Activated CD4-positive, alpha-beta memory T cell treated with anti-CD3 and anti-CD28 coated beads for 36 hours (primary cell): ENCODE measurements around the gene RNF14. TPM values are rescaled to one million over a fixed set of nuclear protein-coding genes. Genes with fewer than 3 reads are reported as not detected.
"Not testable (repeated sequence)": the region's sequence is repeated elsewhere in the genome, so short reads cannot be mapped to it uniquely, and the experiment has no call there.

ENCODE experiments used
- CTCF ChIA-PET: fragments of 350-600 bp; sonication (Branson Sonifier 250); formaldehyde crosslinking; loops from one replicate; lab custom pipeline; 2021; ENCODE audit warnings: antibody characterized with exemption, inconsistent platforms; lab: Charles Lee
- POLR2A ChIA-PET: fragments of 350-600 bp; sonication (Branson Sonifier 250); formaldehyde crosslinking; loops from one replicate; lab custom pipeline; 2021; ENCODE audit warnings: antibody characterized with exemption; lab: Charles Lee
- DNase-seq: peaks from one replicate; pipeline ENCODE4 v3.0.0-alpha.2; 2020
- H3K27ac Mint-ChIP-seq: one replicate; pipeline ENCODE4 v1.8.0; 2021; ENCODE audit warnings: mixed read lengths
- H3K27me3 Mint-ChIP-seq: one replicate; pipeline ENCODE4 v1.8.0; 2021; ENCODE audit warnings: mixed read lengths
- H3K36me3 Mint-ChIP-seq: one replicate; pipeline ENCODE4 v1.8.0; 2021; ENCODE audit warnings: mixed read lengths
- H3K4me1 Mint-ChIP-seq: one replicate; pipeline ENCODE4 v1.8.0; 2021; ENCODE audit warnings: low read depth, mixed read lengths
- H3K4me3 Mint-ChIP-seq: one replicate; pipeline ENCODE4 v1.8.0; 2021; ENCODE audit warnings: mild to moderate bottlenecking, mixed read lengths
- H3K9me3 Mint-ChIP-seq: one replicate; pipeline ENCODE4 v1.8.0; 2021; ENCODE audit warnings: mixed read lengths
- intact Hi-C: fragments of 100-400 bp; cut with micrococcal nuclease; formaldehyde crosslinking; loops from one replicate; pipeline ENCODE4 v1.15.1; 2023
- total RNA-seq, 2 experiments: library from RNA; stranded (reverse); gene quantifications; one replicate each; pipeline ENCODE4 v1.2.3, GENCODE V29; 2021

Gene RNF14
- total RNA-seq: 10 to 100 TPM; 34.6 to 39.5 TPM

GRCh38 chr5:141968914-141969608 is at the start of gene RNF14:
TSS of gene RNF14 (plus strand) at chr5:141969105. CDS start at chr5:141973589, 4,484 bp downstream.
- peak within 1 kb of the TSS; percentile 97 for H3K4me3 Mint-ChIP-seq
- POLR2A ChIA-PET: interaction anchor here (0.8 to 2.7 kb wide), 19 partner anchors 9 to 332 kb away, joined by 3 to 36 read pairs (median 4); partner anchors contain the start of genes DELE1, GNPDA1, HDAC3 and PCDH12
- intact Hi-C loops: loop anchor here (1.0 to 10.0 kb wide), 5 partner anchors 46 to 644 kb away; partner anchors contain the start of genes DELE1 and TAF7
- H3K36me3 Mint-ChIP-seq: peaks cover 17% of the 10 kb centered on the region
- no peaks in the 10 kb centered on the region for H3K9me3 Mint-ChIP-seq
- H3K27me3 Mint-ChIP-seq: no peaks in the 10 kb centered on the region
- H3K27ac Mint-ChIP-seq: peak within 1 kb of the TSS; percentile 96
- CTCF ChIA-PET: interaction anchor here (0.7 to 5.5 kb wide), 30 partner anchors 8 to 349 kb away, joined by 3 to 113 read pairs (median 5); partner anchors contain the start of genes DELE1, FCHSD1, GNPDA1 and PCDH12
- peak; percentile 97 for DNase-seq
- H3K4me1 Mint-ChIP-seq: peaks cover 28% of the 10 kb centered on the region

GRCh38 chr5:141919218-141920119 is 49.4 kb upstream of the RNF14 start:
- Mint-ChIP-seq H3K27ac (no peak overlapping the region), H3K4me1 (peaks cover 9% of the 10 kb centered on the region), H3K27me3 (peaks cover 10% of the 10 kb centered on the region), H3K36me3 (peaks cover 3% of the 10 kb centered on the region), H3K9me3 (no peaks in the 10 kb centered on the region), H3K4me3 (no peak overlapping the region)
- no peak for DNase-seq
- intact Hi-C loops: no loop called here
- ChIA-PET POLR2A (no interaction called here), CTCF (interaction anchor here (2.2 to 2.4 kb wide), 2 partner anchors 40 to 41 kb away, joined by 9 to 13 read pairs; partner anchors contain the start of gene PCDH1)

- POLR2A ChIA-PET: no interaction called here
These were observed 48.1 kb upstream of the RNF14 start for GRCh38 chr5:141920771-141921170.

GRCh38 chr5:141922827-141923447 is 46.0 kb upstream of the RNF14 start:
- Mint-ChIP-seq H3K4me1 (peaks cover 17% of the 10 kb centered on the region), H3K4me3 (peak overlapping the region; percentile 80), H3K36me3 (peaks cover 20% of the 10 kb centered on the region), H3K27ac (peak overlapping the region; percentile 96)
- peak; percentile 48 for DNase-seq
- POLR2A ChIA-PET: interaction anchor here (0.9 to 1.6 kb wide), 10 partner anchors 9 to 433 kb away, joined by 3 to 10 read pairs (median 5); partner anchors contain the start of genes FCHSD1, PCDH12 and RNF14
- CTCF ChIA-PET: interaction anchor here (0.6 to 3.8 kb wide), 9 partner anchors 38 to 359 kb away, joined by 3 to 32 read pairs (median 5); partner anchors contain the start of genes PCDH1 and RNF14
- not testable (repeated sequence) for H3K27me3 Mint-ChIP-seq, H3K9me3 Mint-ChIP-seq
- intact Hi-C loops: loop anchor here (1.0 kb wide), 2 partner anchors 46 to 230 kb away; partner anchors contain the start of gene RNF14

More at GRCh38 chr5:141920771-141921170, 48.1 kb upstream of the RNF14 start:
- intact Hi-C loops: no loop called here
- DNase-seq: no peak
- CTCF ChIA-PET: interaction anchor here (2.2 to 2.4 kb wide), 2 partner anchors 40 to 42 kb away, joined by 9 to 13 read pairs; partner anchors contain the start of gene PCDH1
- no peak overlapping the region for H3K27ac Mint-ChIP-seq
- no peaks in the 10 kb centered on the region for H3K27me3 Mint-ChIP-seq
- H3K36me3 Mint-ChIP-seq: peaks cover 8% of the 10 kb centered on the region
- no peaks in the 10 kb centered on the region for H3K9me3 Mint-ChIP-seq
- peaks cover 14% of the 10 kb centered on the region for H3K4me1 Mint-ChIP-seq
- no peak overlapping the region for H3K4me3 Mint-ChIP-seq

- H3K27ac Mint-ChIP-seq: peak within 1 kb of the TSS; percentile 96
- peaks cover 26% of the 10 kb centered on the region for H3K36me3 Mint-ChIP-seq
- H3K4me1 Mint-ChIP-seq: peaks cover 18% of the 10 kb centered on the region
- no peaks in the 10 kb centered on the region for H3K27me3 Mint-ChIP-seq
- H3K9me3 Mint-ChIP-seq: no peaks in the 10 kb centered on the region
- ChIA-PET CTCF (interaction anchor here (0.6 to 3.8 kb wide), 12 partner anchors 37 to 359 kb away, joined by 3 to 32 read pairs (median 4); partner anchors contain the start of genes PCDH1 and RNF14), POLR2A (interaction anchor here (1.1 to 1.6 kb wide), 9 partner anchors 17 to 432 kb away, joined by 3 to 10 read pairs (median 5); partner anchors contain the start of genes FCHSD1, PCDH12 and RNF14)
- peak within 1 kb of the TSS; percentile 80 for H3K4me3 Mint-ChIP-seq
- DNase-seq: peak; percentile 96
- intact Hi-C loops: loop anchor here (1.0 kb wide), 3 partner anchors 37 to 230 kb away; partner anchors contain the start of gene RNF14
These were observed 45.2 kb upstream of the RNF14 start, which contains the start of gene DELE1 for GRCh38 chr5:141923448-141924313. TSS of gene DELE1 (plus strand) at chr5:141923871. CDS start at chr5:141923942, 71 bp downstream.

- intact Hi-C loops: no loop called here
- no peak overlapping the region for H3K4me3 Mint-ChIP-seq
- CTCF ChIA-PET: interaction anchor here (0.7 to 1.3 kb wide), 2 partner anchors 34 to 224 kb away, joined by 4 read pairs; no protein-coding TSS in a partner anchor
- H3K27ac Mint-ChIP-seq: no peak overlapping the region
- H3K27me3 Mint-ChIP-seq: no peaks in the 10 kb centered on the region
- H3K4me1 Mint-ChIP-seq: peaks cover 18% of the 10 kb centered on the region
- H3K36me3 Mint-ChIP-seq: peaks cover 39% of the 10 kb centered on the region
- H3K9me3 Mint-ChIP-seq: no peaks in the 10 kb centered on the region
- POLR2A ChIA-PET: interaction anchor here (0.6 kb wide), 1 partner anchor 35 kb away, joined by 3 read pairs; no protein-coding TSS in a partner anchor
- DNase-seq: no peak
These were observed 42.5 kb upstream of the RNF14 start for GRCh38 chr5:141926434-141926833.

GRCh38 chr5:141928051-141928450 is 40.9 kb upstream of the RNF14 start:
- no peak overlapping the region for H3K27ac Mint-ChIP-seq

GRCh38 chr5:141929398-141930058 is 39.4 kb upstream of the RNF14 start:
- intact Hi-C loops: no loop called here
- Mint-ChIP-seq H3K36me3 (peaks cover 44% of the 10 kb centered on the region), H3K4me3 (no peak overlapping the region), H3K27ac (no peak overlapping the region), H3K4me1 (peaks cover 8% of the 10 kb centered on the region), H3K9me3 (no peaks in the 10 kb centered on the region), H3K27me3 (no peaks in the 10 kb centered on the region)
- DNase-seq: no peak
- ChIA-PET CTCF (no interaction called here), POLR2A (no interaction called here)

More at GRCh38 chr5:141928051-141928450, 40.9 kb upstream of the RNF14 start:
- Mint-ChIP-seq H3K9me3 (no peaks in the 10 kb centered on the region), H3K4me3 (no peak overlapping the region), H3K36me3 (peaks cover 45% of the 10 kb centered on the region), H3K27me3 (no peaks in the 10 kb centered on the region), H3K4me1 (peaks cover 15% of the 10 kb centered on the region)
- POLR2A ChIA-PET: no interaction called here
- CTCF ChIA-PET: no interaction called here
- intact Hi-C loops: no loop called here
- DNase-seq: no peak

GRCh38 chr5:141931694-141932093 is 37.2 kb upstream of the RNF14 start:
- Mint-ChIP-seq H3K27ac (no peak overlapping the region), H3K4me3 (no peak overlapping the region), H3K4me1 (peaks cover 4% of the 10 kb centered on the region), H3K9me3 (no peaks in the 10 kb centered on the region), H3K27me3 (no peaks in the 10 kb centered on the region), H3K36me3 (peaks cover 45% of the 10 kb centered on the region)
- no peak for DNase-seq
- CTCF ChIA-PET: interaction anchor here (1.0 kb wide), 1 partner anchor 29 kb away, joined by 3 read pairs; no protein-coding TSS in a partner anchor
- intact Hi-C loops: no loop called here
- POLR2A ChIA-PET: no interaction called here

- Mint-ChIP-seq H3K36me3 (peaks cover 34% of the 10 kb centered on the region), H3K4me1 (no peaks in the 10 kb centered on the region), H3K27ac (no peak overlapping the region), H3K9me3 (no peaks in the 10 kb centered on the region), H3K4me3 (no peak overlapping the region), H3K27me3 (no peaks in the 10 kb centered on the region)
- ChIA-PET POLR2A (no interaction called here), CTCF (interaction anchor here (1.2 kb wide), 1 partner anchor 28 kb away, joined by 7 read pairs; no protein-coding TSS in a partner anchor)
- no peak for DNase-seq
- intact Hi-C loops: no loop called here
These were observed 35.8 kb upstream of the RNF14 start for GRCh38 chr5:141933151-141933550.
